Suprapubic skin (tissue), 4 donors: ENCODE measurements around the gene INTS6. TPM values are rescaled to one million over a fixed set of nuclear protein-coding genes. Genes with fewer than 3 reads are reported as not detected.

ENCODE experiments used
- DNase-seq, 2 donors: peaks; one replicate each; pipeline ENCODE4 v3.0.0-alpha.2; 2019; ENCODE audit warnings: low spot score in 2 of 2
- H3K27ac ChIP-seq: fragments of 200-600 bp; sonication (generic); one replicate; pipeline ENCODE4 v1.5.1; 2019
- H3K27me3 ChIP-seq: fragments of 200-600 bp; sonication (generic); one replicate; pipeline ENCODE4 v1.5.1; 2019
- H3K36me3 ChIP-seq: fragments of 200-600 bp; sonication (generic); one replicate; pipeline ENCODE4 v1.5.1; 2019
- H3K4me1 ChIP-seq: fragments of 200-600 bp; sonication (generic); one replicate; pipeline ENCODE4 v1.5.1; 2019
- H3K4me3 ChIP-seq: fragments of 200-600 bp; sonication (generic); one replicate; pipeline ENCODE4 v1.5.1; 2019; ENCODE audit warnings: mild to moderate bottlenecking
- H3K9me3 ChIP-seq: fragments of 200-600 bp; sonication (generic); one replicate; pipeline ENCODE4 v1.5.1; 2019
- CTCF ChIP-seq, 2 donors: fragments of 200-600 bp in 1 of 2; fragments of 450-650 bp in 1 of 2; sonication (generic) in 1 of 2; IDR thresholded peaks; one replicate each; pipeline ENCODE4 v1.5.1; 2016 to 2019; ENCODE audit warnings: antibody characterized with exemption in 2 of 2, mild to moderate bottlenecking in 1 of 2, moderate library complexity in 1 of 2
- EP300 ChIP-seq: sonication (generic); formaldehyde crosslinking; IDR thresholded peaks from one replicate; pipeline ENCODE4 v1.6.1; 2017; ENCODE audit warnings: antibody characterized with exemption
- POLR2A ChIP-seq, 2 donors: fragments of 450-650 bp; IDR thresholded peaks; one replicate each; pipeline ENCODE4 v1.6.1; 2017; ENCODE audit warnings: antibody characterized with exemption in 2 of 2, mild to moderate bottlenecking in 2 of 2, moderate library complexity in 2 of 2
- POLR2AphosphoS5 ChIP-seq, 3 donors: sonication (generic); formaldehyde crosslinking; IDR thresholded peaks; one replicate each; pipeline ENCODE4 v1.6.1; 2017; ENCODE audit warnings: antibody characterized with exemption in 3 of 3
- WGBS: methylation state at CpG from one replicate; pipeline ENCODE4 v1.1.5; 2018; 5-methylcytosine and 5-hydroxymethylcytosine counted together
- total RNA-seq, 4 donors: library from RNA; depleted of rRNA; stranded (reverse); fragments of >200 nt; gene quantifications; one replicate each; pipeline ENCODE4 v1.1.0, GENCODE V29; 2016

INTS6 gene
- total RNA-seq, 4 donors from 2014 or later, result 30.7 to 48.5 (median 41.5) TPM

GRCh38 chr13:51330791-51331190 is 122.0 kb downstream of the INTS6 start:
- DNase-seq, result no peak
- 53% methylated on average over 3 of the region's 3 CpGs for WGBS
- Histone ChIP-seq H3K4me1 (no peaks in the 10 kb centered on the region), H3K27me3 (no peaks in the 10 kb centered on the region), H3K9me3 (no peaks in the 10 kb centered on the region), H3K36me3 (no peaks in the 10 kb centered on the region), H3K27ac (no peak overlapping the region), H3K4me3 (no peak overlapping the region)
- no peak for TF ChIP-seq POLR2A (IDR thresholded peaks at IDR 0.05)
- TF ChIP-seq POLR2AphosphoS5 (IDR thresholded peaks at IDR 0.05), result no peak
- TF ChIP-seq CTCF (IDR thresholded peaks at IDR 0.05), result no peak
- no peak for TF ChIP-seq EP300

GRCh38 chr13:51329606-51330005 is 123.2 kb downstream of the INTS6 start:
- no peak overlapping the region for H3K4me3 ChIP-seq
- H3K36me3 ChIP-seq, result no peaks in the 10 kb centered on the region
- H3K27me3 ChIP-seq, result no peaks in the 10 kb centered on the region
- no peak overlapping the region for H3K27ac ChIP-seq
- 85% methylated on average over 3 of the region's 3 CpGs for WGBS
- no peak for DNase-seq
- no peak for TF ChIP-seq CTCF (IDR thresholded peaks at IDR 0.05)
- H3K9me3 ChIP-seq, result no peaks in the 10 kb centered on the region
- H3K4me1 ChIP-seq, result no peaks in the 10 kb centered on the region

GRCh38 chr13:51328488-51328887 is 124.3 kb downstream of the INTS6 start:
- Histone ChIP-seq H3K4me1 (no peaks in the 10 kb centered on the region), H3K9me3 (no peaks in the 10 kb centered on the region), H3K4me3 (no peak overlapping the region), H3K36me3 (no peaks in the 10 kb centered on the region), H3K27ac (no peak overlapping the region), H3K27me3 (no peaks in the 10 kb centered on the region)
- TF ChIP-seq CTCF (IDR thresholded peaks at IDR 0.05) (no peak), EP300 (no peak)
- DNase-seq, result no peak
- WGBS, result 61% methylated on average over 4 of the region's 6 CpGs

GRCh38 chr13:51327961-51328360 is 124.9 kb downstream of the INTS6 start:
- Histone ChIP-seq H3K9me3 (no peaks in the 10 kb centered on the region), H3K4me3 (no peak overlapping the region), H3K27me3 (no peaks in the 10 kb centered on the region), H3K36me3 (no peaks in the 10 kb centered on the region), H3K4me1 (no peaks in the 10 kb centered on the region), H3K27ac (no peak overlapping the region)
- DNase-seq, result no peak
- 98% methylated on average over 2 of the region's 2 CpGs for WGBS
- TF ChIP-seq EP300, result no peak
- TF ChIP-seq POLR2A (IDR thresholded peaks at IDR 0.05), result no peak

- DNase-seq, result no peak
- Histone ChIP-seq H3K27ac (no peak overlapping the region), H3K27me3 (no peaks in the 10 kb centered on the region), H3K9me3 (no peaks in the 10 kb centered on the region), H3K36me3 (no peaks in the 10 kb centered on the region), H3K4me3 (no peak overlapping the region), H3K4me1 (no peaks in the 10 kb centered on the region)
- no peak for TF ChIP-seq POLR2AphosphoS5 (IDR thresholded peaks at IDR 0.05)
- TF ChIP-seq CTCF (IDR thresholded peaks at IDR 0.05), result no peak
- no peak for TF ChIP-seq POLR2A (IDR thresholded peaks at IDR 0.05)
- WGBS, result 85% methylated on average over 2 of the region's 2 CpGs
These were observed 126.1 kb downstream of the INTS6 start for GRCh38 chr13:51326777-51327176.

- no peaks in the 10 kb centered on the region for H3K36me3 ChIP-seq
- TF ChIP-seq POLR2A (IDR thresholded peaks at IDR 0.05) (no peak), POLR2AphosphoS5 (IDR thresholded peaks at IDR 0.05) (no peak), EP300 (no peak), CTCF (IDR thresholded peaks at IDR 0.05) (no peak)
- no peaks in the 10 kb centered on the region for H3K27me3 ChIP-seq
- no peak overlapping the region for H3K27ac ChIP-seq
- DNase-seq, result no peak
- WGBS, result 80% methylated on average over 6 of the region's 6 CpGs
- H3K4me1 ChIP-seq, result no peaks in the 10 kb centered on the region
- no peak overlapping the region for H3K4me3 ChIP-seq
- H3K9me3 ChIP-seq, result no peaks in the 10 kb centered on the region
These were observed 127.0 kb downstream of the INTS6 start for GRCh38 chr13:51325837-51326236.
